GM19455 (cell line): ENCODE results near the gene MYORG.

Experiments
- ATAC-seq: cut with Tn5 transposase; IDR thresholded peaks from one replicate; pipeline ENCODE4 v1.9.1; 2021; ENCODE audit not compliant: unreplicated experiment

MYORG gene

GRCh38 chr9:34376596-34377403 is at the start of gene MYORG:
MYORG (minus strand) TSS chr9:34376898; CDS start chr9:34372943, 3,955 bp downstream.
- peak; percentile 87 for ATAC-seq

GRCh38 chr9:34419716-34420504 is 43.2 kb upstream of the MYORG start:
- ATAC-seq, result no peak

GRCh38 chr9:34417734-34418133 is 41.0 kb upstream of the MYORG start:
- ATAC-seq, result no peak

GRCh38 chr9:34413231-34413852 is 36.6 kb upstream of the MYORG start:
- ATAC-seq, result no peak

- ATAC-seq, result no peak
Observed at GRCh38 chr9:34412336-34412735, 35.6 kb upstream of the MYORG start.

- no peak for ATAC-seq
Observed at GRCh38 chr9:34409154-34409553, 32.5 kb upstream of the MYORG start.

- no peak for ATAC-seq
Observed at GRCh38 chr9:34408173-34408572, 31.5 kb upstream of the MYORG start.

- no peak for ATAC-seq
Observed at GRCh38 chr9:34406219-34406618, 29.5 kb upstream of the MYORG start.

- ATAC-seq, result no peak
Observed at GRCh38 chr9:34405719-34406118, 29.0 kb upstream of the MYORG start.

GRCh38 chr9:34403554-34404380 is 27.1 kb upstream of the MYORG start:
- no peak for ATAC-seq

GRCh38 chr9:34400686-34401602 is 24.2 kb upstream of the MYORG start:
- no peak for ATAC-seq

GRCh38 chr9:34400275-34400674 is 23.6 kb upstream of the MYORG start:
- no peak for ATAC-seq

GRCh38 chr9:34399729-34400128 is 23.0 kb upstream of the MYORG start:
- no peak for ATAC-seq

- ATAC-seq, result no peak
Observed at GRCh38 chr9:34398875-34399274, 22.2 kb upstream of the MYORG start.

GRCh38 chr9:34396276-34397214 is 19.8 kb upstream of the MYORG start:
- ATAC-seq, result no peak

- no peak for ATAC-seq
Observed at GRCh38 chr9:34392511-34392910, 15.8 kb upstream of the MYORG start.

- no peak for ATAC-seq
Observed at GRCh38 chr9:34387239-34387638, 10.5 kb upstream of the MYORG start.

- ATAC-seq, result no peak
Observed at GRCh38 chr9:34386656-34387055, 10.0 kb upstream of the MYORG start.
